HG03280 (cell line): Measurements from ENCODE around the gene MACROD2.
A peak's percentile ranks its signal among the peaks of the same experiment; 100 is the strongest.

Source experiments
- ATAC-seq: cut with Tn5 transposase; IDR thresholded peaks from one replicate; pipeline ENCODE4 v1.9.1; 2021; ENCODE audit warnings: mild to moderate bottlenecking, moderate library complexity; ENCODE audit not compliant: unreplicated experiment

Gene MACROD2

GRCh38 chr20:14331646-14332045 lies 336.3 kb downstream of the MACROD2 start:
- ATAC-seq: no peak

DNA sequence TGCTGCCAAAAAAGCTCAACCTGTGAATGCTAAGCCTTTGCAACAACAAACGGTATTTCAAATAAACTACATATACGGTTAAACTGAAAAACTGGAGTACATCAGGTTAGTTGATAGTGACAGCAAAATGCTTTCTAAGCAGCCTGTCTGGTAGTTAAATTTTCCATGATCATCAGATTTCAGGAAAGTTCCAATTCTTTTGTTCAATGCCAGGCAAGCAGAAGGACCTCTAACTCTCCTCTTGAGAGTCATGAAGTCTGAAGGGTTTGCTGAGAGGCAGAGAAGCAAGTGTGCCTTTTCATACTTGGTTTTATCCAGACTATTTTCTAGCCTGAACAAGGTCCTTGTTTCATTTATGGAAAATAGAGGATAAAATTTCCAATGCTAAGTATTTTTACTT lies 337.6 kb downstream of the MACROD2 start:
- no peak for ATAC-seq

GRCh38 chr20:14333721-14334120 lies 338.4 kb downstream of the MACROD2 start:
- no peak for ATAC-seq

DNA sequence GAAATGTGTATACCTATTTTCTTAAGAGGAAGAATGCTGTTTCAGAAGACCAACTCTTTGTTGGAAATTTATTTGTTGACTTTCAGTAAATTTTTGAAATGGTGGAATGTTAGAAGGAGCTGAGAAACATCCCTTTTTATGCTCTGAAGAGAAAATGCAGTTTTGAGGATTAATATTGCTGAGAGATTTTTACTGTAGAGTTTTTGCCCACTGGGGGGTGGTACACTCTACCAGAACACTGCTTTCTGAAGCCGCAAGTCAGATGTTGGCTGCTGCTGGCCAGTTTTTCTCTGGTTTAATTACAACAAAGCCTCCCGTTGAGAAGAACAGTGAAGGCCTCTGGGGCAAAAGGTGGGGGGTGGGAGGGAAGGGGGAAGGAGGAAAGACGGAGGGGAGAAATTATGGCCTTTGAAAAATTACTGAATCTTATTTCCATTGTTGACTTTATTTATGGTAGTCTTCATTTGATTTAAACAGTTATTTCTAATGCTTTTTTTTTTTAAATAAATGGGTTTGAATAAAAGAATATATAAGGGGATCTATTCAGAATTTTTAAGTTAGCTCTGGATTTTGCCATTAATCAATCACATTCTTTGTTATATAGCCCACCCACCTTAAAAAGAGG lies 339.1 kb downstream of the MACROD2 start:
- ATAC-seq: no peak

DNA sequence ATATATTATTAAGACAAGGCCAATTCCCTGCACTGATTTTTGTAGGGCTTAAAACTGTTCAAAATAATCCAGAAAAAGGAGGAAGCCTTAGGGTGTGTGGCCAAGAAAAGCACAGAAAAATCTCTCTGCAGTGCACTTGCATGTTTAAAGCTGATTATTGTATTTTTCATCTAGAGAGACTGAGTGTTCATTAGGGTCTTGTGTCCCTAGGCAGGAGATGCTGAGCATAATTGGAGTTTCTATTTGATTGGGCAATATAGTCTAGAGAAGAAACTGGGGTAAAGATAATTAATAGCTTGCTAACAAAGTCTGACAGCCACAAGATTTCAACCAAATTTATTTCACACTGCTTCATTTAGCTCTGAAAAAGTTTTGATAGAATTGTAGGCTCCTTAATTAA lies 339.7 kb downstream of the MACROD2 start:
- no peak for ATAC-seq

DNA sequence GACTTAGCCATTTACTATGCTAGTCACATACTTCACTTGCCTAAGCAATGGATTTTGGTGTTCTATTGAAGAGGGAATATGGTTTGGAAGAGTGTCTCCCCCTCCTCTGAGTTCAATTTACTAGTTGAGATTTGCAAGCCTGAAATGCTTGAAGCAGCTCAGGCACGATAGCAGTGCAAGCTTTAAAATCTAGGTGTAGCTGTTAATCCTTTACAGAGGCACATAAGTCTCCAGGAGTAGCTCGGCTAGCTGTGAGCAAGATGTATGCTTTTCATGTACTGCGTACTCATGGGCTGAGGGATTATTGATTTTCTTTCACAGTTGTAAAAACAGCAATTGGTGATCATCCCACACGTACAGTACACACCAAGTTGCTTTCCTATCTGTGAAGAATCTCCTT lies 341.4 kb downstream of the MACROD2 start:
- ATAC-seq: no peak

DNA sequence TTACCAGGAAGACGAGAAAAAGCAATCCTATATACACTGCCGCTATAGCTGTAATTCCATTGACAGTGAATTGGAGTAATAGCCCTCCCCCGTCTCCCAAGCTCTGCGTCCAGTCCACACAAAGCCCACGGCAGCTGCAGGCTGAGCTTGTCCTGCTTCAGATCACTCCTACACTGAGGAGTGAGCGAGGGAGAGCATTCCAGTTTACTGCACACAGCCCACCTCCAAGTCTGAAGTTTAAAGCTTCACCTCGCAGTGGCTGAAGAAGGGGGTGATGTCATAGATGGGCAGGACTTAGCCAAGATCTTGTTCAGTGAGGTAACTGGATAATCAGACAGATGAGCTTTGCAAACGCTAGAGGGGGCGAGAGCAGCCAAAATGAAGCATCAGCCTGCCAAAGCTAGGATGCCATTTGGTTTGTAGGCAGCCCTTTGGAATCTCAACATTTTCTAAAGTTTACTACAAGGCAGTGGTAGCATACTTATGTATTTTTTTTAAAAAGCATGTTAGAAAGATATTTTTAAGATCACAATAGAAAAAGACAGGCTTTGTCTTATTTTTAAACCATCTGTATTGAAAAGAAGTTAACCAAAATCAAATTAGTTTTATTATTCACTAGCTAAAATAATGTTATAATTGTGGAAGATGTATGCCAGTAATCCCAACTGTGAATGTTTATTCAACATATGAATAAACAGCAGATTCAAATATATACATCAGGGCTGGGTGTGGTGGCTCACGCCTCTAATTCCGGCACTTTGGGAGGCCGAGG lies 342.3 kb downstream of the MACROD2 start, which contains the start of gene FLRT3:
Gene FLRT3 (minus strand): TSS at position 213 of the 772 bp plus-strand sequence. CDS start 10,106 bp downstream, outside the sequence.
- peak; percentile 98 for ATAC-seq

- ATAC-seq: no peak
Measured at GRCh38 chr20:14341801-14342200, 346.5 kb downstream of the MACROD2 start.

DNA sequence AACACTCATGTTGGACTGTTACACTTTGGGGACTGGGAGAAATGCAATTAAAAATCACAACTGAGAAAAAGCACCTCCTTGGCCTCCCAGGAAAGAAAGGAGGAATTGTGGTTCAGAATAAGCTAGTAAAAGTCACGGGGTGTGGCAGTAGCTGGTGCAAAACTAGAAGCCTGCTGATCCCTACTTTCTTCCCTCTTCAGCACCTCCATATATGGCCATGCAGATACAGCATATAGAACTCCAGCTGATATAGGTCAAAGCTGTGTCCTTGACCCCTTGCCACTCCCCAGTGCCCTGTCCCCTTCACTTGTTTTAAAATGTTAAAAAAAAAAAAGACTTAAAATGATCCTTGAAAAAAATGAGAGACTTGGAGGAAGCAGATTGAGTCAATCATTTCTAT lies 347.6 kb downstream of the MACROD2 start:
- no peak for ATAC-seq

GRCh38 chr20:14343491-14344065 lies 348.3 kb downstream of the MACROD2 start:
- ATAC-seq: no peak

DNA sequence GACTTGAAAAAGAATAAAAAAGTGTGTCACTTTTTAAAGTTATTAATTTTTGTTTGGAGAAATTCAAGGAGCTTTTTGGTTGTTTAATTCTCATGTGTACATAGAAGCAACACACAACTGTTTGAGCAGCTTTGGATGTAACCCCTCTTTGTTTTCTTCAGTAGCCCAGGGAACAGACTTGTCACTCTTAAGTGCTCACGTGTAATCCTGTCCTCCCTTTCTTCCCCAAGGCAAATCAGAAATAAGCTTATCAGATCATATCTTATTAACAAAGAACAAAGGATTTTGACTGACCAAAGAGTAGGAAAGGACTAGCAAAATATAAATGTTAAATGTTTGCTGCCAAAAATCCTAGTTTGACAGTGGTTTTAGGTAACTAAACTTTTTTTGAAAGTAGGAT lies 349.4 kb downstream of the MACROD2 start:
- ATAC-seq: no peak

GRCh38 chr20:14355791-14356190 lies 360.5 kb downstream of the MACROD2 start:
- no peak for ATAC-seq

GRCh38 chr20:14360416-14360815 lies 365.1 kb downstream of the MACROD2 start:
- no peak for ATAC-seq

GRCh38 chr20:14361509-14362345 lies 366.4 kb downstream of the MACROD2 start:
- ATAC-seq: no peak

GRCh38 chr20:14374196-14374595 lies 378.9 kb downstream of the MACROD2 start:
- no peak for ATAC-seq

DNA sequence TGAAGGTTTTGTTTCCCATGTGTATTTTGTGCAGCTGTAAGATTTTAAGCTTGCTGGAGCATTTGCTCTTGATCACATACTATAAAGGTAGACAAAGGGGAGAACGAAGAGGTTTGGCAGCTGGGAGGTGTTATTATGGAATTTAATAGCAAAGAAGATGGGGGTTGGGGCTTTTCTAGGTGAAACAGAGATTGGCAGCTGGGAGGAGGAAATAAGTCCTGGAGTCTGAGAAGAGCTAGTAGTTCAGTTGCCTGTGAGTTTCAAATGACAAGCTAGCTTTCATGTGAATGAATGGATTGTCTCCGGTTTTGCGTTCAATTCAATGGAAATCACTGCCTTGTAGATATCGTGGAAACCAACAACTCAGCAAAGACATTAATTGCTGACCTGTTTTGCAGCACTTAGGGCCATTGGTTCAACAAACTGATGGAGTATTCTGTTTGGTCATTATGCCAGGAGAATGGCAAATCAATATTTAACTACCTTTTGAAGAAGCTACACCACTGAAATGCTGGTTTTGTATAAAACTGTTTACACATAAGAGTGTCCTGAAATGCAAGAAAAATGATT lies 380.2 kb downstream of the MACROD2 start:
- no peak for ATAC-seq

GRCh38 chr20:14378326-14378725 lies 383.0 kb downstream of the MACROD2 start:
- ATAC-seq: no peak

GRCh38 chr20:14383335-14383734 lies 388.0 kb downstream of the MACROD2 start:
- ATAC-seq: no peak

DNA sequence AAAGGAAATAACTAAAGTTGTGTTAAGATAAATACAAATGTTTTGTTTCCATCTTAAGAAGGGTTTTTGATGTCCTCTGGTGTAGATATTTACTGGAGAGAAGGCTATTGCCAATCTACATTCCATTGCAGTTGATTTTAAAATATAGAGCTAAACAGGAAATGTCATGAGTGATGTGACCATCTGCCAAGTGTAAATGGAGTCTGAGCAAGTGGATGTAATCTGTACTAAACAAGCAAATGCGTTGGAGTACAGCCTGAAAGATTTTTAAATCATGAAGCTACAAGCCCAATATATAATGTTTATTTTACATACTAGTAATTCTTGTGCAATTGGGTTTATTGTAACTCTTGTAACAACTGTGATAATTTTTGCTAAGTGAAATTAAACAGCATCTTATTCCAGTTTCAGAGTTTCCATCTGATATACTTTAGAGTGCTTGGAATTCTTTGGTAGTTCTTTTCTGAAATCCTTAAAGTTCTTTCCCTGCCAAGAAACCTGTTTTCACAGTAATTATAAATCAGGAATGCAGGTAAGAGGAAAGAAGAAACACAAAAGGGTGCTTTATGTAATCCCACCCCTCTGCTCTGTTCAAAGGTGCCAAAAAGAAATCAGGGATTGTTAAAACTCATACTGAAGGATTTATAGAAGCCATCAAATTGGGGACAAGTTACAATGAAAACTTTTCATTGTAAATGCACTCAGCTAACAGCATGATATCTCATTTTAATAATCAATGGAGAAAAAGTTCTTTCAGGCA lies 389.3 kb downstream of the MACROD2 start:
- ATAC-seq: no peak

DNA sequence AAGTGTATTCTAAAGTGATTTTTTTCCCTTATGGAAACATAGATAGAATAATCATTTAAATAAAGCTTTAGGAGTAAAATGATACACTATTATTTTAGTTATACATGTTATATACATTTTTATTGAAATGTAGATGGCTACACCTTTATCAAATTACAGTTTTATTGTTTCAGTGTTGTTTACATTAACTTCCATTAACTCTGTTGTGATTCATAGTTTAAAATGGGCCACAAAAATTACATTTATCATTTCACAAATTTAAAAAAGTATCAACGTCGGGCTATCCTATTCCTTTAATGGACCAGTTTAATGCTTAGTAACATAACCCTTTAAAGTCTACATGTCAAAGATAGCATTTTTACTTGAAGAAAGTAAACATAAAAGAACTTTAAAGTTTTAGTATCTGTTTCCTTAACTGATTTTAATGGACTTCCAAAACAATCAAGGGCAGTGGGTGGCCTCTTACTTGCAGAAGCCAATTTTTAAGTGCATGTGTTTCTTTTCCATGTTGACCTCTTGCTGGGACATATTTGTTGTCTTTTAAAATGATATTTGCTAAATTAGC lies 389.9 kb downstream of the MACROD2 start:
- ATAC-seq: no peak
